Activated CD4-positive, alpha-beta T cell treated with anti-CD3 and anti-CD28 coated beads, Interleukin-10, Interleukin-2, amounts not matched to agents 100 ng/mL and 50 ng/mL, durations not matched to agents 16 hours and 8 hours (primary cell): ENCODE data around the gene CNKSR2.

Source experiments
- DNase-seq: peaks from one replicate; pipeline ENCODE4 v3.0.0-alpha.2; 2020

The CNKSR2 gene

DNA sequence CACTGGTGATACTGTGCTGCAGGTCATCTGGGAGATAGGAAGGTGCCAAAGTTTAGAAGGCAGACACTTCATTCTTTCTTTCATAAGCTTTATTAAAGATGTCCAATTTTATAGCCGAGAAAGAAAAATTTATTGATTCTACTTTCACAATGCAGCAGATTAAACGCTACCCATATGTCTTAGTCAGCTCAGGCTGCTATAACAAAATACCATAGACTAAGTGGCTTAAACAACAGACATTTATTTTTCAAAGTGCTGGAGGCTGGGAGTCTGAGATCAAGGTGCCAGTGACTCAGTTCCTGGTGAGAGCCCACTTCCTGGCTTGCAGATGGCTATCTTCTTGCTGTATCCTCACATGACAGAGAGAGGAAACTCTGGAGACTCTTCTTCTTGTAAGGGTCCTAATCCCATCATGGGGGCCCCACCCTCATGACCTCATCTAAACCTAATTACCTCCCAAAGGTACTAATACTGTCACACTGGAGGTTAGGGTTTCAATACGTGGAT is 317.3 kb downstream of the CNKSR2 start:
- DNase-seq = peak; percentile 16

DNA sequence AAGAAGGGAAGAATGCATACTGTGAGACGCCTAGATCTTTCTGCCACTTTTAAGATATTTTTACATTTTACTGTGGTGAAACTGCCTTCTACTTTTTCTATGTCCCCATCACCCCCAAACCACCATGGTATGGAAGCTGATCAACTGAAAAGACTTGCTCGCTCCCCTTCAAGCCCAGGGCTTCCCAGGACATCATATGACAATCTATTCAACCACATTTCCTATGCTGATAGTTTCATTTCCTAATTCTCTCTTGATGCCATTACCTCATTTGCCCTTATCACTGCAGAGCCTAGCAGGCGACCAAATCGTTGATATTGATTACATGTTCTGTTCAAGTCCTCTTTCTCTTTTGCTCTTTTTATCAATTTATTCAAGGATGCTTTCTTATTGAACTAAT is 324.1 kb downstream of the CNKSR2 start:
- DNase-seq = no peak

DNA sequence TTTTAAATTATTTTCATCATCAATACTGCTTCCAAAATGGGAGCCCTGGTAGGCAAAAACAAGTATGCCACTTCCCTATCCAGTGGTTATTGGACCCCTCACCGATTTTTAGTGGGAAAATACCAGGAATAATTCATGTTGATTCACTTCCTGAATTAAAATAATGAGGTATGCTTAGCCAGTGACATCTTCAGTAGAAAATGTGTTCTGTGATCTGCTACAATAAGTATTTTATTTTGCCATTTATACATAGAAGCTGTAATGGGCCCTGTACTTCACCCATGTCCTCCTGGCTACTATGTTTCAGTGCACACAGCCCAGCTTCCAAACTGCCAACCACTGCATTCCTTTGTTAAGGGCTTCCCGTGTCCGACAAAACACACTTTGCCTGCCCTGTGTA is 324.9 kb downstream of the CNKSR2 start:
- DNase-seq = no peak

DNA sequence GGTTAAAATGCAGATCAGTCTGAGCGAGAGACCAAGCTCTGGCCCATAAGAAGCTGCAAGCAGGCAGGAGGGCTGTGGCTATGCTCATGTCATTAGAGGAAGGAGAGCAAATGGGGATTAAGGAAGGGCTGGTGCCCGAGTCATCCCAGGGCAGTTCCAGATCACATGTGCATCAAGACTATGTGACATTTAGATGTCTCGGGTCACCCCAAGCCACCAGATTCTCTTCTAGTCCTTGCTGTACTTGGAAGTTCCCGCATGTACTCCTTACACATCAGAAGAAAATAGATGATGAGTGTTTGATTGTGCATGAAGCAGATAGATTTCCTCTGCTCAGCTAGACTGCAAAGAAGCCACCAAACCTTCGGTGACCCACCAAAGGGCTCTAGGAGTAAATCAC is 326.1 kb downstream of the CNKSR2 start:
- DNase-seq = no peak

DNA sequence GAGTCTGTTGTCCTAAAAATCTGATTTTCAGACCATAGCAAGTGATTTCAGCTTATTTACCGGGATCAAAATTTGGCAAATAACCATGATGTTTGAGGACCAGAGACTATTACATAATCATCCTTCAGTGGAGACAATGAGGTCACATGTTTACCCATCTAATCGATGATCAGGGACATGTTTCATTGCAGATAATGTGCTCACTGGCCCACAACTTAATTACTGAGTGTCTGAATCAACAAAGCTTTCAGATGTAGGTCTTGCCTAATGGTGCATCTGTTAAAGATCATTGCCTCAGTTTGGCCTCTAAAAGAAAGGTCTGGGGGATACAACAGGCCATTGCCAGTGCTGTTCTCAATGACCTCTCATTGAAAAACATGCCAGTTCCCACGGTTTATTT is 326.7 kb downstream of the CNKSR2 start:
- no peak for DNase-seq

DNA sequence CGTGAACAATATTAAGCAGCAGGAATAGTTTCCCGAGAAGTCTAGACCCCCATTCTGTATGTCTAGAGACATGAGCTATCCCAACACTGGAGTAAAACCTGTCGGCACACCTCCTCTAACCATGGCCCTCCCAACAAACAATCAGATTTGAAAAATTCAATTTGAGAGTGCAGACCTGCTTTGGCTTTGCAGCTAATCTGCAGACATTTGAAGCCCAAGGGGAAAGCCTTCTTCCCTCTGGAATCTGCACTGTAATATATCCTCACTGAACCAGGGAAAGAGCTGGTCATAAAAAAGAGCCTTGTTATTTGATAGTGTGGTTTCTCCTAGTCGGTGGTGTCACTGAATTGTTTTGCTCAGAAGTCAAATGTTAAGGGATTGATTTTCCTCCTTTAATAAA is 328.5 kb downstream of the CNKSR2 start:
- no peak for DNase-seq
